GM18873 (cell line): Measurements from ENCODE around the gene ENTPD2.
A peak's percentile ranks its signal among the peaks of the same experiment; 100 is the strongest.
"Not testable (repeated sequence)": the region's sequence is repeated elsewhere in the genome, so short reads cannot be mapped to it uniquely, and the experiment has no call there.

ENCODE experiments used
- ATAC-seq: cut with Tn5 transposase; IDR thresholded peaks from one replicate; pipeline ENCODE4 v1.9.1; 2021; ENCODE audit warnings: mild to moderate bottlenecking, moderate library complexity, moderate number of reproducible peaks; ENCODE audit not compliant: unreplicated experiment, low FRiP score

ENTPD2 gene

GRCh38 chr9:137048655-137049543 is 5.0 kb downstream of the ENTPD2 start:
- ATAC-seq = no peak

- no peak for ATAC-seq
These were observed 7.6 kb downstream of the ENTPD2 start, which contains the start of gene NPDC1 for GRCh38 chr9:137046088-137046787. Gene NPDC1 (minus strand): TSS chr9:137046177. CDS start chr9:137045989, 188 bp downstream.

DNA sequence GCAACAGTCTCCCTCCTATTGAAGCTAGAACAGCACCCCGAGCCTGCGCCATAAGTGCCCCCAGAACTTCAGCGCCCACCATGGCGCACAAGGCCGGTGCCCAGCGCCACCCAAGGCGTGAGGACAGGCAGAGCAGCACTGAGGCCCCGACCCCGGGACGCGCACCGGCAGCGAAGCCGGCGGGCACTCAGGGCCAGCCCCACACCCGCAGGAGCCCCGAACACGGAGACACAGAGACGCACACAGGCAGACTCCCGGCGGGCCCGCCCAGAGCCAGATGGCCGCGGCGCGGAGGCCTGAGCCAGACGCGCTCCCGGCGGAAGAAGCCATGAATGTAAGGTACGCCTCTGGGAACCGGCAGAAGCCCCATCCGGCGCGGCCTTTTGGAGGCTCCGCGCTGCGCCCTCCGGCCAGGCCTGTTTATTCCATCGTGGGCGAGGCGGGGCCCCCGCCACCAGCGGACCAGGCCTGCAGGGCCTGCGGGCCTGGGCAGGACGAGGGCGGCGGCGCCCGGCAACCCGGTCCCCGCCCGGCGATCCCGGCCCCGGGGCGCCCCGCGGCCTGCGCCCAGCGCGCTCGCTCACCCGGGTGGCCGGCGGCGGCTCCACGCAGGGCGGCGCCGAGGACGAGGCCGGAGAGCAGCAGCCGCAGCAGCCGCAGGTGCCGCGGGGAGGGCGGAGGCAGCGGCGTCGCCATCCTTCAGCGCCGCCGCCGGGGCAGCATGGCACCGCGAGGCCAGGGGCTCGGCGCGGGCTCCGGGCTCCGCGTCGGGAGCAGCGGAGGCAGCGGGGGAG is 8.4 kb downstream of the ENTPD2 start:
- ATAC-seq = no peak

DNA sequence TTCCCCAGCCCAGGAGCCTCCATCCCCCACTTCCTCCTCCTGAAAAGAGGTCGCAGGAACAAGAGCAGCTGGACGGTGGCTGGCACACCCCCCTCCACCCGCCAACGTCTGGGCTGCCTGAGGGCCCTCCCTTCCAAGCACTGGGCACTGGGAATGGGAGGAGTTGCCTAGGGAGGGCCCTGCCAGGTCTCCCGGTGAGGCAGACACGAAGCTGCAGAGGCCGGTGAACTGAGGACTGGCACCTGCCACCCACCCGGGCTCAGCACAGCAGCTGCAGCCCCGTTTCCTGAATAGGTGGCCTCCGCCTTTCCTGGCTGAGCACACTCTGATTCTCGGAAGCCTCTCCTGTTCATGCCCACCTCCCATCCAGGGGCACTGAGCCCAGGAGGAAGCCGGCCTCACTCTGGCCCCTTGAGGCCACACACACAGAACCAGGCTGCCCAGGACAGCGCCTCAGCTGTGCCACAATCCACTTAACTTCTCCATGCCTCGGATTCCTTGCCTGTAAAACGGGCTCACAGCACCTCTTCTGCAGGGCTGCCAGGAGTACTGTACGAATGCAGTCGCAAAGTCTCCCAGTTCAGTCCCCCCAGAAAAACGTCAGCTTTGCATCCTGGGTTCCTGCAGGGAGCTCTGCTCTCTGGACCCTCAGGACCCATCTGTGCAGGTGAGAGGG is 9.2 kb downstream of the ENTPD2 start:
- ATAC-seq = no peak

GRCh38 chr9:137044037-137044436 is 9.8 kb downstream of the ENTPD2 start:
- ATAC-seq = no peak

DNA sequence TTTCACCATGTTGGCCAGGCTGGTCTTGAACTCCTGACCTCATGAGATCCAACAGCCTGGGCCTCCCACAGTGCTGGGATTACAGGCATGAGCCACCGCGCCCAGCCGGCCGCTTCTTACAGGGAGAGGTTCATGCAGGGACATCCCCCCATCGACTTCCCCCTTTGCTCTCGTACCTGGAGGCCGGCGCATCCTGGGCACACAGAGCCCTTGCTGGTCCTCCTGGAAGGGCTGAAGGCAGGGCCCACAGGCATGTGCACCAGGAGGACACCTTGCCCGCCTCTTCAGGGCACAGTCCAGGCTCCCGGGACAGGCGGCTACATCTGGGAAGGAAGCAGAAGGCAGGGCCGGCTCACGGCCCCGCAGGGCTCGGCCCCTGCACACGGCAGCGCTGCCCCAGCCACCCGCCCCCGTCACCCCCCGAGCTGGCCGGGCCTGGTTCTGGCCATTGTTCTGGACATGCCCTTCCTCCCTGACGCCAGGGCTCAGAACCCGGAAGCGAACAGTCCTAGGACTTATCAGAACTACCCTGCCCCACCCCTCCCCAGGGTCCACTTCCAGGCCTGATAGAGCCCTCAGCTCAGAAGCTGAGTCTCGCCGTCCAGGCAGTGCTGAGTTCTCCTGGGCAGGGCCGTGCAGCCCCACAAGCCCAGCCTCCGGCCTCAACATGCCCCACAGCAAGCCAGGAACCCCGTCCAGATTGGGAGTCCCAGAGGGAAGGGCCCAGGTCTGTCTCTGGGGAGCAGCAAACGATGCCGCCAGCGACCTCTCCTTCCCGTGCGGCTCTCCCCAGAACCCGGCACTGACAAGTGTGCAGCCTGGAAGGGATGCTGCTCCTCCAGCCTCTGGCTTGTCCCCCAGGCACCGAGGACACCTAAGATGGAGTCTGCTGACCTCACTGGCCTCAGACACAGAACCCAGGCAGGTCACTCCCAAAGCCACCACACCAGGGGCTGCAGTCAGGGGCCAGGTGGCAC is 10.8 kb downstream of the ENTPD2 start:
- no peak for ATAC-seq

- ATAC-seq = no peak
These were observed 12.7 kb downstream of the ENTPD2 start for GRCh38 chr9:137041124-137041523.

GRCh38 chr9:137040568-137040967 is 13.3 kb downstream of the ENTPD2 start:
- ATAC-seq = no peak

- ATAC-seq = no peak
These were observed 14.1 kb downstream of the ENTPD2 start for GRCh38 chr9:137039611-137040366.

- no peak for ATAC-seq
These were observed 14.9 kb downstream of the ENTPD2 start for GRCh38 chr9:137038916-137039315.

GRCh38 chr9:137037483-137037882 is 16.4 kb downstream of the ENTPD2 start:
- ATAC-seq = no peak

DNA sequence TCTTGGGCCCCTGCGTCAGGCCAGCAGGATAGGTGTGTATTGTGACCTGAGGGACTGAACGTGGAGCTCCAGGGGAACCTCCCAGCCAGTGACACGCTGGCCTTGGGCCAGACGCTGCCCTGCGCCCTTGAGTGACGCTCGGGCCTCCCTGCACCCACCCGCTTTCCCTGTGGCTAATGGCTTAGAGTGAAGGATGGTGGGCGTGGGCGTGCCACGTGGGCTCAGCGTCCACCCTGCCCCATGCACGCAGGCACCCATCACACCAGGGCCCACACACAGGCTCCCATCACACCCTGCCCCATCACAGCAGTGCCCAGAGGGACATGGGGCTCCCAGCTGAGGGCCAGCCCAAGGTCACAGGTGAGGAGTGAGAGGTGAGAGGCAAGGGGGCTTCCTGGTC is 16.8 kb downstream of the ENTPD2 start:
- no peak for ATAC-seq

DNA sequence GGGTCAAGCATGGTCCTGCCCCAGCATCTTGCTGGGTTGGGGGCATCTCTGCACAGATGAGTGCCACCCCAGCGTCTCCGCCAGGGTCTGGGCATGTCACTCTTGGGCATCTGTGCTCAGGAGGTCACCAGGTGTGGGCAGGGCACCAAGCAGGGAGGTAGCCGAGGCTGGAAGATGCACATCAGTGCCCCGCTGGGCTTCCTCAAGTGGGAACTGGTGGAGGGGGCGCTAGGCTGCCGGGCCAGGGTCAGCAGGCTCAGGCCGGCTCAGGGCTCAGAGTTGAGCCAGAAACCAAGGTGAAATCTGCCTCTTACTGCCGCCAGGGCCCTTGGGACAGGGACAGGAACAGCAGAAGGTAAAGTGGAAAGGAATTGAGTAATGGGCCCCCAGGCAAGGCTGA is 17.9 kb downstream of the ENTPD2 start:
- no peak for ATAC-seq

DNA sequence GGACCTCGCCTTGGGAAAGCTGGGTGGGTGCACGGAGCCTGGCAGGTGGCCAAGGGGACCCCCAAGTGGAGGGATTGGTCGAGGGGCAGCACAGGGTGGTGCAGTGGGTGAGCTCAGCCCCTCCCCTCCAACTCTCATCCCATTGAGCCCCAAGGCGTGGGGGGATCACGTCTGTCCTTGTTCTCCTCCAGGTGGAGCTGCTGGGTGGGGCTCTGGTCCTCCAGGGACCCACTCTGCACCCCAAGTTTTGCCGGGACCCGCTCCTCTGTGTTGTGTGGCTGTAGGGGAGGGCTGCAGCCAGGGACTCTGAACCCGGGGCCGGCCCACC is 18.4 kb downstream of the ENTPD2 start:
- ATAC-seq = no peak

GRCh38 chr9:137034709-137035506 is 19.0 kb downstream of the ENTPD2 start:
- peak; percentile 48 for ATAC-seq

- no peak for ATAC-seq
These were observed 19.7 kb downstream of the ENTPD2 start for GRCh38 chr9:137034039-137034708.

DNA sequence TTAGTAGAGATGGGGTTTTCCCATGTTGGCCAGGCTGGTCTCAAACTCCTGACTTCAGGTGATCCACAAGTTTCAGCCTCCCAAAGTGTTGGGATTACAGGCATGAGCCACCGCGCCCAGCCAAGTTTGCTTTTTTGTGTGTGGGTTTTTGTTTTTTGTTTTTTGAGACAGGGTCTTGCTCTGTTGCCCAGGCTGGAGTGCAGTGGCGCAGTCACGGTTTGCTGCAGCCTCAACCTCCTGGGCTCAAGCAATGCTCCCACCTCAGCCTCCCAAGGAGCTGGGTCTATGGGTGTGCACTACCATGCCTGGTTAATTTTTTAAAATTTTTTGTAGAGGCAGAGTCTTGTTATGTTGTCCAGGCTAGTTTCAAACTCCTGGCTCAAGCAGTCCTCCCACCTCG is 20.4 kb downstream of the ENTPD2 start:
- ATAC-seq = not testable (repeated sequence)
